Measurements from ENCODE around the gene GORASP2.

Gene GORASP2

GRCh38 chr2:170991398-170992182 is 62.5 kb downstream of the GORASP2 start:
- no peak for DNase-seq
- H3K27me3 ChIP-seq (replicated peaks; ENCODE audit: control insufficient read depth, insufficient read depth, low read length, poor library complexity, severe bottlenecking), result no peaks in the 10 kb centered on the region
- peaks cover 22% of the 10 kb centered on the region for H3K36me3 ChIP-seq (ENCODE audit: control insufficient read depth, insufficient read depth, low read length)
- no peaks in the 10 kb centered on the region for H3K9me3 ChIP-seq (ENCODE audit: control insufficient read depth, low read length)
- no peaks in the 10 kb centered on the region for H3K4me1 ChIP-seq (ENCODE audit: control insufficient read depth, insufficient read depth, low read length, poor library complexity, severe bottlenecking)
- H3K27ac ChIP-seq (ENCODE audit: insufficient read depth, low read length, poor library complexity, severe bottlenecking), result no peak overlapping the region
- H3K4me3 ChIP-seq (ENCODE audit: insufficient read depth, low read depth, low read length, poor library complexity, severe bottlenecking), result no peak overlapping the region

- Histone ChIP-seq H3K4me1 (ENCODE audit: control insufficient read depth, insufficient read depth, low read length, poor library complexity, severe bottlenecking) (no peaks in the 10 kb centered on the region), H3K36me3 (ENCODE audit: control insufficient read depth, insufficient read depth, low read length) (peaks cover 29% of the 10 kb centered on the region), H3K9me3 (ENCODE audit: control insufficient read depth, low read length) (no peaks in the 10 kb centered on the region), H3K27me3 (replicated peaks; ENCODE audit: control insufficient read depth, insufficient read depth, low read length, poor library complexity, severe bottlenecking) (no peaks in the 10 kb centered on the region), H3K4me3 (ENCODE audit: insufficient read depth, low read depth, low read length, poor library complexity, severe bottlenecking) (no peak overlapping the region), H3K27ac (ENCODE audit: insufficient read depth, low read length, poor library complexity, severe bottlenecking) (no peak overlapping the region)
- DNase-seq, result no peak
Observed at GRCh38 chr2:170996316-170996715, 67.3 kb downstream of the GORASP2 start.

DNA sequence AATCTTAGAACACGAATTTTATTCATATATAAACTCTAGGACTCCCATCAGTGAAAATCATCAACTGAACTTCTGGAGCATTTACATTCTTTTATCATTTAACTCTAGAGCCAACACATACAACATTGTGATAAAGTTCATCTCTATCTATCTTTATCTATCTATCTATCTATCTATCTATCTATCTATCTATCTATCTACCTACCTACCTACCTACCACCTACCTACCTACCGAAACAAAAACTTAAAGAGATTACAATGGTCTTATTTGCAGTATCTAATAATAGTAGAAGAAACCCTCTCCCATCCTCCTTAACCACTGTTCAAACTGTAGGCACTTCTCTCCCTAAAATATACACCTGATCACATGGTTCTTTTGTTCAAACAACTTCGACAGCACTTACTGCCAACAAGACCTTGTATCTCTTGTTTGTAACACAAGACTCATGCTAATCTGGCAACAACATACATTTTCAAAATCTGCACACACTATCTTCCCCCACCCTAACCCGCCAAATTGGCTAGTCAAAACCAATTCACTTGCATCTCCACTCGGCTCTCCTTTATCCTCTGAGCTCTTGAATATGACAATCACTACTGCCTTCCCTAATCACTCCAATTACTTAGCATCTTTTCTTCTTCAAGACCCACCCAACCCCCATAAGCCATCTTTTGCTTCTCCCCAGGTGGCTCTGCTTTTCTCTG is 69.0 kb downstream of the GORASP2 start:
- Histone ChIP-seq H3K9me3 (ENCODE audit: control insufficient read depth, low read length) (no peaks in the 10 kb centered on the region), H3K4me1 (ENCODE audit: control insufficient read depth, insufficient read depth, low read length, poor library complexity, severe bottlenecking) (no peaks in the 10 kb centered on the region), H3K4me3 (ENCODE audit: insufficient read depth, low read depth, low read length, poor library complexity, severe bottlenecking) (no peak overlapping the region), H3K36me3 (ENCODE audit: control insufficient read depth, insufficient read depth, low read length) (peaks cover 27% of the 10 kb centered on the region), H3K27me3 (replicated peaks; ENCODE audit: control insufficient read depth, insufficient read depth, low read length, poor library complexity, severe bottlenecking) (no peaks in the 10 kb centered on the region), H3K27ac (ENCODE audit: insufficient read depth, low read length, poor library complexity, severe bottlenecking) (no peak overlapping the region)
- DNase-seq, result no peak

- DNase-seq, result no peak
- Histone ChIP-seq H3K4me1 (ENCODE audit: control insufficient read depth, insufficient read depth, low read length, poor library complexity, severe bottlenecking) (no peaks in the 10 kb centered on the region), H3K4me3 (ENCODE audit: insufficient read depth, low read depth, low read length, poor library complexity, severe bottlenecking) (no peak overlapping the region), H3K27ac (ENCODE audit: insufficient read depth, low read length, poor library complexity, severe bottlenecking) (no peak overlapping the region), H3K9me3 (ENCODE audit: control insufficient read depth, low read length) (no peaks in the 10 kb centered on the region), H3K27me3 (replicated peaks; ENCODE audit: control insufficient read depth, insufficient read depth, low read length, poor library complexity, severe bottlenecking) (no peaks in the 10 kb centered on the region), H3K36me3 (ENCODE audit: control insufficient read depth, insufficient read depth, low read length) (peaks cover 23% of the 10 kb centered on the region)
Observed at GRCh38 chr2:170999654-171000053, 70.6 kb downstream of the GORASP2 start.

- H3K4me3 ChIP-seq (ENCODE audit: insufficient read depth, low read depth, low read length, poor library complexity, severe bottlenecking), result no peak overlapping the region
- no peaks in the 10 kb centered on the region for H3K27me3 ChIP-seq (replicated peaks; ENCODE audit: control insufficient read depth, insufficient read depth, low read length, poor library complexity, severe bottlenecking)
- H3K36me3 ChIP-seq (ENCODE audit: control insufficient read depth, insufficient read depth, low read length), result peaks cover 31% of the 10 kb centered on the region
- no peaks in the 10 kb centered on the region for H3K9me3 ChIP-seq (ENCODE audit: control insufficient read depth, low read length)
- no peaks in the 10 kb centered on the region for H3K4me1 ChIP-seq (ENCODE audit: control insufficient read depth, insufficient read depth, low read length, poor library complexity, severe bottlenecking)
- no peak for DNase-seq
- no peak overlapping the region for H3K27ac ChIP-seq (ENCODE audit: insufficient read depth, low read length, poor library complexity, severe bottlenecking)
Observed at GRCh38 chr2:171004363-171004762, 75.3 kb downstream of the GORASP2 start.

DNA sequence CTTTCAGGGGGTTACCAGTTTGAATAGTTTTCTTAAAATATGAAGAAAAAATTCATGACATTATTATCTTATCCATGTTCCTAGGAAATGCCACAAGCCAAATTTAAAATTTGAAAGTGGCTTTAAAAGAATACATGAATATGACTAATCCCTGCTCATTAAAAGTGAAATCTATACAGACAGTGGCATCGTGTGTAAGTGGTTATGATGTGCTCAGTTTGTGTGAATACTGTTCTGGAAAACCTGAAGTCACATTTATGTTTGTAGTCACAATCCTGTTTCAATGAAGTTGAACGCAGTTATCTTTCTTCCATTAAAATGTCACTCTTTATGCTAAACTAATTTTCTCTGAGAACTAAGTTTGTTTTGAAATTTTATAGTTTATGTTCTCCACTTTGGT is 75.8 kb downstream of the GORASP2 start:
- H3K36me3 ChIP-seq (ENCODE audit: control insufficient read depth, insufficient read depth, low read length), result peaks cover 36% of the 10 kb centered on the region
- no peaks in the 10 kb centered on the region for H3K4me1 ChIP-seq (ENCODE audit: control insufficient read depth, insufficient read depth, low read length, poor library complexity, severe bottlenecking)
- no peaks in the 10 kb centered on the region for H3K27me3 ChIP-seq (replicated peaks; ENCODE audit: control insufficient read depth, insufficient read depth, low read length, poor library complexity, severe bottlenecking)
- H3K27ac ChIP-seq (ENCODE audit: insufficient read depth, low read length, poor library complexity, severe bottlenecking), result no peak overlapping the region
- H3K9me3 ChIP-seq (ENCODE audit: control insufficient read depth, low read length), result no peaks in the 10 kb centered on the region
- H3K4me3 ChIP-seq (ENCODE audit: insufficient read depth, low read depth, low read length, poor library complexity, severe bottlenecking), result no peak overlapping the region
- DNase-seq, result no peak

- no peak overlapping the region for H3K4me3 ChIP-seq (ENCODE audit: insufficient read depth, low read depth, low read length, poor library complexity, severe bottlenecking)
- peaks cover 42% of the 10 kb centered on the region for H3K36me3 ChIP-seq (ENCODE audit: control insufficient read depth, insufficient read depth, low read length)
Observed at GRCh38 chr2:171008550-171009205, 79.6 kb downstream of the GORASP2 start.

DNA sequence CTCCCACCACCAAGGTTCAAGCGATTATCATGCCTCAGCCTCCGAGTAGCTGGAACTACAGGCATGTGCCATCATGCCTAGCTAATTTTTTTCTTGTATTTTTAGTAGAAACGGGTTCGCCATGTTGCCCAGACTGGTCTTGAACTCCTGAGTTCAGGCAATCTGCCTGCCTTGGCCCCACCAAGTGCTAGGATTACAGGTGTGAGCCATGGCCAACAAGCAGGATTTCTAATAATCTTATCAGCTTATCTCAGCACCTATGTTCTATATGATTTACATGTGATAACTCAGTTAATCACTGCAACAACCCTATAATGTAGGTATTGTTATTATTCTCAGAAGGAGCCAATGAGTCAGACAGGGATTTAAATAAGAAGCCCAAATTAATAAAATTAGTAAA is 80.3 kb downstream of the GORASP2 start:
- Histone ChIP-seq H3K4me1 (ENCODE audit: control insufficient read depth, insufficient read depth, low read length, poor library complexity, severe bottlenecking) (no peaks in the 10 kb centered on the region), H3K4me3 (ENCODE audit: insufficient read depth, low read depth, low read length, poor library complexity, severe bottlenecking) (no peak overlapping the region), H3K27ac (ENCODE audit: insufficient read depth, low read length, poor library complexity, severe bottlenecking) (no peak overlapping the region), H3K9me3 (ENCODE audit: control insufficient read depth, low read length) (no peaks in the 10 kb centered on the region), H3K36me3 (ENCODE audit: control insufficient read depth, insufficient read depth, low read length) (peaks cover 44% of the 10 kb centered on the region), H3K27me3 (replicated peaks; ENCODE audit: control insufficient read depth, insufficient read depth, low read length, poor library complexity, severe bottlenecking) (no peaks in the 10 kb centered on the region)
- DNase-seq, result no peak

More at GRCh38 chr2:171008550-171009205, 79.6 kb downstream of the GORASP2 start:
- H3K27me3 ChIP-seq (replicated peaks; ENCODE audit: control insufficient read depth, insufficient read depth, low read length, poor library complexity, severe bottlenecking), result no peaks in the 10 kb centered on the region
- H3K27ac ChIP-seq (ENCODE audit: insufficient read depth, low read length, poor library complexity, severe bottlenecking), result no peak overlapping the region
- H3K4me1 ChIP-seq (ENCODE audit: control insufficient read depth, insufficient read depth, low read length, poor library complexity, severe bottlenecking), result no peaks in the 10 kb centered on the region
- no peaks in the 10 kb centered on the region for H3K9me3 ChIP-seq (ENCODE audit: control insufficient read depth, low read length)
- DNase-seq, result no peak

- Histone ChIP-seq H3K4me3 (ENCODE audit: insufficient read depth, low read depth, low read length, poor library complexity, severe bottlenecking) (no peak overlapping the region), H3K27me3 (replicated peaks; ENCODE audit: control insufficient read depth, insufficient read depth, low read length, poor library complexity, severe bottlenecking) (no peaks in the 10 kb centered on the region), H3K4me1 (ENCODE audit: control insufficient read depth, insufficient read depth, low read length, poor library complexity, severe bottlenecking) (no peaks in the 10 kb centered on the region), H3K9me3 (ENCODE audit: control insufficient read depth, low read length) (no peaks in the 10 kb centered on the region), H3K27ac (ENCODE audit: insufficient read depth, low read length, poor library complexity, severe bottlenecking) (no peak overlapping the region), H3K36me3 (ENCODE audit: control insufficient read depth, insufficient read depth, low read length) (peaks cover 31% of the 10 kb centered on the region)
- DNase-seq, result no peak
Observed at GRCh38 chr2:171013851-171014250, 84.8 kb downstream of the GORASP2 start.

GRCh38 chr2:171016125-171016524 is 87.1 kb downstream of the GORASP2 start:
- Histone ChIP-seq H3K27ac (ENCODE audit: insufficient read depth, low read length, poor library complexity, severe bottlenecking) (no peak overlapping the region), H3K9me3 (ENCODE audit: control insufficient read depth, low read length) (no peaks in the 10 kb centered on the region), H3K36me3 (ENCODE audit: control insufficient read depth, insufficient read depth, low read length) (peaks cover 11% of the 10 kb centered on the region), H3K4me3 (ENCODE audit: insufficient read depth, low read depth, low read length, poor library complexity, severe bottlenecking) (no peak overlapping the region), H3K4me1 (ENCODE audit: control insufficient read depth, insufficient read depth, low read length, poor library complexity, severe bottlenecking) (no peaks in the 10 kb centered on the region), H3K27me3 (replicated peaks; ENCODE audit: control insufficient read depth, insufficient read depth, low read length, poor library complexity, severe bottlenecking) (no peaks in the 10 kb centered on the region)
- DNase-seq, result no peak

All from effector memory CD4-positive, alpha-beta T cell (primary cell).